HG02623 (cell line): ENCODE results near the gene RANBP3.
A peak's percentile ranks its signal among the peaks of the same experiment; 100 is the strongest.

ENCODE experiments used
- ATAC-seq: cut with Tn5 transposase; IDR thresholded peaks from one replicate; pipeline ENCODE4 v1.9.1; 2021; ENCODE audit warnings: moderate library complexity; ENCODE audit not compliant: unreplicated experiment

Gene RANBP3

GRCh38 chr19:5905114-5905778 lies 72.7 kb downstream of the RANBP3 start:
- no peak for ATAC-seq

- ATAC-seq = peak; percentile 70
These were observed 73.4 kb downstream of the RANBP3 start, which contains the start of gene VMAC for GRCh38 chr19:5904352-5905113. TSS of gene VMAC (plus strand) at chr19:5904872. CDS start at chr19:5904891, 19 bp downstream.

- peak; percentile 32 for ATAC-seq
These were observed 74.2 kb downstream of the RANBP3 start, which contains the start of gene NDUFA11 for GRCh38 chr19:5903624-5904351. TSS of gene NDUFA11 (minus strand) at chr19:5903790. CDS start at chr19:5903708, 82 bp downstream.

- no peak for ATAC-seq
These were observed 74.8 kb downstream of the RANBP3 start for GRCh38 chr19:5903056-5903623.

- ATAC-seq = no peak
These were observed 77.0 kb downstream of the RANBP3 start for GRCh38 chr19:5900976-5901375.

GRCh38 chr19:5899728-5900526 lies 78.0 kb downstream of the RANBP3 start:
- no peak for ATAC-seq

- ATAC-seq = no peak
These were observed 80.6 kb downstream of the RANBP3 start for GRCh38 chr19:5897189-5897969.

- no peak for ATAC-seq
These were observed 81.4 kb downstream of the RANBP3 start for GRCh38 chr19:5896365-5897076.

GRCh38 chr19:5895890-5896289 lies 82.0 kb downstream of the RANBP3 start:
- ATAC-seq = no peak

- ATAC-seq = no peak
These were observed 82.5 kb downstream of the RANBP3 start for GRCh38 chr19:5895409-5895808.

GRCh38 chr19:5894704-5895349 lies 83.1 kb downstream of the RANBP3 start:
- ATAC-seq = no peak

- no peak for ATAC-seq
These were observed 83.8 kb downstream of the RANBP3 start for GRCh38 chr19:5893907-5894703.

GRCh38 chr19:5893296-5893903 lies 84.5 kb downstream of the RANBP3 start:
- no peak for ATAC-seq

GRCh38 chr19:5892772-5893275 lies 85.1 kb downstream of the RANBP3 start:
- ATAC-seq = no peak

GRCh38 chr19:5891938-5892771 lies 85.8 kb downstream of the RANBP3 start:
- no peak for ATAC-seq

- ATAC-seq = no peak
These were observed 86.4 kb downstream of the RANBP3 start for GRCh38 chr19:5891572-5891937.
